Measurements from ENCODE around the gene AHCTF1.

Gene AHCTF1

GRCh38 chr1:246831543-246831942 lies 100.2 kb downstream of the AHCTF1 start:
- WGBS (ENCODE audit: extremely low coverage, insufficient coverage, insufficient read length): no CpG with 5 or more reads among the region's 4 CpGs
- DNase-seq: no peak

GRCh38 chr1:246828818-246829217 lies 102.9 kb downstream of the AHCTF1 start:
- H3K27ac ChIP-seq (ENCODE audit: low read depth, low read length): no peak overlapping the region
- H3K4ac ChIP-seq (ENCODE audit: low read depth, low read length): no peak overlapping the region
- H3K23ac ChIP-seq (ENCODE audit: low read length): no peak overlapping the region
- no peaks in the 10 kb centered on the region for H3K27me3 ChIP-seq (ENCODE audit: insufficient read depth, low read length)
- no peak overlapping the region for H2AFZ ChIP-seq (ENCODE audit: insufficient read depth, low read length, poor library complexity)
- no peak overlapping the region for H3K4me2 ChIP-seq (ENCODE audit: low read length)
- H2BK5ac ChIP-seq (ENCODE audit: low read depth, low read length, poor library complexity): no peak overlapping the region
- H3K79me2 ChIP-seq (ENCODE audit: control insufficient read depth, insufficient read depth, low read length, poor library complexity): no peaks in the 10 kb centered on the region
- H2AK5ac ChIP-seq (ENCODE audit: low read length): no peak overlapping the region
- no peaks in the 10 kb centered on the region for H3K9me3 ChIP-seq (ENCODE audit: insufficient read depth, low read depth, low read length)
- no peaks in the 10 kb centered on the region for H3K79me1 ChIP-seq (ENCODE audit: low read length)
- WGBS (ENCODE audit: extremely low coverage, insufficient coverage, insufficient read length): no CpG with 5 or more reads among the region's 4 CpGs
- H2BK120ac ChIP-seq (ENCODE audit: insufficient read depth, low read length, poor library complexity): no peak overlapping the region
- no peak overlapping the region for H4K8ac ChIP-seq (ENCODE audit: low read depth, low read length)
- no peak overlapping the region for H3K4me3 ChIP-seq (ENCODE audit: low read depth, low read length)
- H4K91ac ChIP-seq (ENCODE audit: low read depth, low read length): no peak overlapping the region
- no peak for DNase-seq
- no peaks in the 10 kb centered on the region for H3K4me1 ChIP-seq (ENCODE audit: control insufficient read depth in 1 of 2, insufficient read depth in 2 of 2, low read length in 2 of 2)
- no peak overlapping the region for H3K9ac ChIP-seq (ENCODE audit: low read length)
- H3K18ac ChIP-seq (ENCODE audit: low read length): no peak overlapping the region
- H2BK12ac ChIP-seq (ENCODE audit: low read length): no peak overlapping the region
- no peaks in the 10 kb centered on the region for H3K36me3 ChIP-seq (ENCODE audit: control insufficient read depth in 1 of 2, insufficient read depth in 2 of 2, low read length in 2 of 2)
- H3K14ac ChIP-seq (ENCODE audit: low read length): no peak overlapping the region
- no peak overlapping the region for H4K12ac ChIP-seq (ENCODE audit: low read depth, low read length)

More at GRCh38 chr1:246831543-246831942, 100.2 kb downstream of the AHCTF1 start:
- Histone ChIP-seq H4K8ac (ENCODE audit: low read depth, low read length) (no peak overlapping the region), H3K79me2 (ENCODE audit: control insufficient read depth, insufficient read depth, low read length, poor library complexity) (no peaks in the 10 kb centered on the region), H3K23ac (ENCODE audit: low read length) (no peak overlapping the region), H3K14ac (ENCODE audit: low read length) (no peak overlapping the region), H3K9ac (ENCODE audit: low read length) (no peak overlapping the region), H3K18ac (ENCODE audit: low read length) (no peak overlapping the region), H3K79me1 (ENCODE audit: low read length) (no peaks in the 10 kb centered on the region), H2BK5ac (ENCODE audit: low read depth, low read length, poor library complexity) (no peak overlapping the region), H3K4me2 (ENCODE audit: low read length) (no peak overlapping the region), H3K4me3 (ENCODE audit: low read depth, low read length) (no peak overlapping the region), H2AFZ (ENCODE audit: insufficient read depth, low read length, poor library complexity) (no peak overlapping the region), H4K91ac (ENCODE audit: low read depth, low read length) (no peak overlapping the region), H3K36me3 (ENCODE audit: control insufficient read depth in 1 of 2, insufficient read depth in 2 of 2, low read length in 2 of 2) (no peaks in the 10 kb centered on the region), H3K4ac (ENCODE audit: low read depth, low read length) (no peak overlapping the region), H2BK12ac (ENCODE audit: low read length) (no peak overlapping the region), H3K4me1 (ENCODE audit: control insufficient read depth in 1 of 2, insufficient read depth in 2 of 2, low read length in 2 of 2) (no peaks in the 10 kb centered on the region), H3K27ac (ENCODE audit: low read depth, low read length) (no peak overlapping the region), H2BK120ac (ENCODE audit: insufficient read depth, low read length, poor library complexity) (no peak overlapping the region), H2AK5ac (ENCODE audit: low read length) (no peak overlapping the region), H3K9me3 (ENCODE audit: insufficient read depth, low read depth, low read length) (no peaks in the 10 kb centered on the region), H4K12ac (ENCODE audit: low read depth, low read length) (no peak overlapping the region), H3K27me3 (ENCODE audit: insufficient read depth, low read length) (no peaks in the 10 kb centered on the region)

- Histone ChIP-seq H3K9me3 (ENCODE audit: insufficient read depth, low read depth, low read length) (no peaks in the 10 kb centered on the region), H2BK5ac (ENCODE audit: low read depth, low read length, poor library complexity) (no peak overlapping the region), H2BK12ac (ENCODE audit: low read length) (no peak overlapping the region), H3K18ac (ENCODE audit: low read length) (no peak overlapping the region), H4K12ac (ENCODE audit: low read depth, low read length) (no peak overlapping the region), H2AK5ac (ENCODE audit: low read length) (no peak overlapping the region), H3K23ac (ENCODE audit: low read length) (no peak overlapping the region), H3K27ac (ENCODE audit: low read depth, low read length) (no peak overlapping the region), H3K4me3 (ENCODE audit: low read depth, low read length) (no peak overlapping the region), H4K91ac (ENCODE audit: low read depth, low read length) (no peak overlapping the region), H3K4me2 (ENCODE audit: low read length) (no peak overlapping the region), H3K9ac (ENCODE audit: low read length) (no peak overlapping the region), H2BK120ac (ENCODE audit: insufficient read depth, low read length, poor library complexity) (no peak overlapping the region), H3K27me3 (ENCODE audit: insufficient read depth, low read length) (no peaks in the 10 kb centered on the region), H3K36me3 (ENCODE audit: control insufficient read depth in 1 of 2, insufficient read depth in 2 of 2, low read length in 2 of 2) (no peaks in the 10 kb centered on the region), H3K79me2 (ENCODE audit: control insufficient read depth, insufficient read depth, low read length, poor library complexity) (no peaks in the 10 kb centered on the region), H4K8ac (ENCODE audit: low read depth, low read length) (no peak overlapping the region), H3K4ac (ENCODE audit: low read depth, low read length) (no peak overlapping the region), H3K4me1 (ENCODE audit: control insufficient read depth in 1 of 2, insufficient read depth in 2 of 2, low read length in 2 of 2) (no peaks in the 10 kb centered on the region), H2AFZ (ENCODE audit: insufficient read depth, low read length, poor library complexity) (no peak overlapping the region), H3K79me1 (ENCODE audit: low read length) (no peaks in the 10 kb centered on the region), H3K14ac (ENCODE audit: low read length) (no peak overlapping the region)
- no CpG with 5 or more reads among the region's 5 CpGs for WGBS (ENCODE audit: extremely low coverage, insufficient coverage, insufficient read length)
- DNase-seq: no peak
These were observed 104.4 kb downstream of the AHCTF1 start for GRCh38 chr1:246827396-246827795.

DNA sequence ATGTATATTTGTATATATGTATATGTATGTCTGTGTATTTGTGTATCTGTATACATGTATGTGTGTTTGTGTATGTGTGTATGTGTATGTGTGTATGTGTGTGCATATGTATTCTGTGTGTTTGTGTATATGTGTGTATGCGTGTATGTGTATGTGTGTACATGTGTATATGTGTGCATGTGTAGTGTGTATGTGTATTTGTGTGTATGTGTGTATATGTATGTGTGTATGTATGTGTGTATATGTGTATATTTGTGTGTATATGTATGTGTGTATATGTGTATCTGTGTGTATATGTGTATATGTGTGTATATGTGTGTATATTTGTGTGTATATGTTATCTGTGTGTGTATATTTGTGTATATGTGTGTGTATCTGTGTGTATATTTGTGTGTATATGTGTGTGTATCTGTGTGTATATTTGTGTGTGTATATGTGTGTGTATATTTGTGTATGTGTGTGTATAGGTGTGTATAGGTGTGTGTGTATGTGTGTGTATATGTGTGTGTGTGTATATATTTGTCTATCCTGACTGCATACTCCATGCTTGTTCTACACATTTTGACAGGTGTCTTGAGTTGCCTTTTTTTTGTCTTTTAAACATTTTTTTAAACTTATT lies 106.1 kb downstream of the AHCTF1 start:
- no peak overlapping the region for H3K23ac ChIP-seq (ENCODE audit: low read length)

More for the DNA sequence above, 106.1 kb downstream of the AHCTF1 start:
- no peak overlapping the region for H2BK5ac ChIP-seq (ENCODE audit: low read depth, low read length, poor library complexity)
- H4K91ac ChIP-seq (ENCODE audit: low read depth, low read length): no peak overlapping the region
- no peak overlapping the region for H2AFZ ChIP-seq (ENCODE audit: insufficient read depth, low read length, poor library complexity)
- H3K4me1 ChIP-seq (ENCODE audit: control insufficient read depth in 1 of 2, insufficient read depth in 2 of 2, low read length in 2 of 2): no peaks in the 10 kb centered on the region
- H3K27me3 ChIP-seq (ENCODE audit: insufficient read depth, low read length): no peaks in the 10 kb centered on the region
- no CpG with 5 or more reads among the region's 1 CpG for WGBS (ENCODE audit: extremely low coverage, insufficient coverage, insufficient read length)
- H2BK120ac ChIP-seq (ENCODE audit: insufficient read depth, low read length, poor library complexity): no peak overlapping the region
- H3K4me2 ChIP-seq (ENCODE audit: low read length): no peak overlapping the region
- H4K12ac ChIP-seq (ENCODE audit: low read depth, low read length): no peak overlapping the region
- no peak overlapping the region for H3K27ac ChIP-seq (ENCODE audit: low read depth, low read length)
- no peak overlapping the region for H3K4me3 ChIP-seq (ENCODE audit: low read depth, low read length)
- DNase-seq: no peak
- H3K36me3 ChIP-seq (ENCODE audit: control insufficient read depth in 1 of 2, insufficient read depth in 2 of 2, low read length in 2 of 2): no peaks in the 10 kb centered on the region
- no peak overlapping the region for H4K8ac ChIP-seq (ENCODE audit: low read depth, low read length)
- H2AK5ac ChIP-seq (ENCODE audit: low read length): no peak overlapping the region
- H3K79me2 ChIP-seq (ENCODE audit: control insufficient read depth, insufficient read depth, low read length, poor library complexity): no peaks in the 10 kb centered on the region
- H3K14ac ChIP-seq (ENCODE audit: low read length): no peak overlapping the region
- no peak overlapping the region for H2BK12ac ChIP-seq (ENCODE audit: low read length)
- no peaks in the 10 kb centered on the region for H3K9me3 ChIP-seq (ENCODE audit: insufficient read depth, low read depth, low read length)
- no peak overlapping the region for H3K4ac ChIP-seq (ENCODE audit: low read depth, low read length)
- no peak overlapping the region for H3K9ac ChIP-seq (ENCODE audit: low read length)
- H3K79me1 ChIP-seq (ENCODE audit: low read length): no peaks in the 10 kb centered on the region
- no peak overlapping the region for H3K18ac ChIP-seq (ENCODE audit: low read length)

All from trophoblast cell (in vitro differentiated cells and primary cell).